Islet of Langerhans (tissue), 1 donor: ENCODE data around the gene TAMALIN.

Experiments
- FAIRE-seq: peaks from one replicate; lab custom pipeline; 2011; peaks lifted over from hg19 to GRCh38; lab: Jason Lieb, UNC

TAMALIN gene

DNA sequence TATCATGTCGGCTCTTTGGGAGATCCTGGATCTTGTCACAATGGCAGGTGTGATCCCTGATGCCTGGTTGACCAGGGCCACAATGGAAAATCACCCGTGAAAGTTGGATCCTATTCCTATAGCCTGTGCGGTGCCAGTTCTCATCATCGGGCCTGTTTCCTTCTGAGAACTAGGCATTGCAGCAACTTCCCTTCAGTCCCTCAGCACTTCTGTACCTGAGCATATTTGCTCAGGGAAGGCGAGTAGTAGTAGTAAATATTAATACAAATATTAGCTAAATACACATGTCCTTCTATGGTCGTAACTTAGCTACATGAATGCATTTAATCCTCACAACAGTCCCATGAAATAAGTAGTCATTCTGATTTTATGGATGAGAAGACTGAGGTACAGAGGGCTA, 22.1 kb upstream of the TAMALIN start:
- FAIRE-seq = peak; percentile 24

DNA sequence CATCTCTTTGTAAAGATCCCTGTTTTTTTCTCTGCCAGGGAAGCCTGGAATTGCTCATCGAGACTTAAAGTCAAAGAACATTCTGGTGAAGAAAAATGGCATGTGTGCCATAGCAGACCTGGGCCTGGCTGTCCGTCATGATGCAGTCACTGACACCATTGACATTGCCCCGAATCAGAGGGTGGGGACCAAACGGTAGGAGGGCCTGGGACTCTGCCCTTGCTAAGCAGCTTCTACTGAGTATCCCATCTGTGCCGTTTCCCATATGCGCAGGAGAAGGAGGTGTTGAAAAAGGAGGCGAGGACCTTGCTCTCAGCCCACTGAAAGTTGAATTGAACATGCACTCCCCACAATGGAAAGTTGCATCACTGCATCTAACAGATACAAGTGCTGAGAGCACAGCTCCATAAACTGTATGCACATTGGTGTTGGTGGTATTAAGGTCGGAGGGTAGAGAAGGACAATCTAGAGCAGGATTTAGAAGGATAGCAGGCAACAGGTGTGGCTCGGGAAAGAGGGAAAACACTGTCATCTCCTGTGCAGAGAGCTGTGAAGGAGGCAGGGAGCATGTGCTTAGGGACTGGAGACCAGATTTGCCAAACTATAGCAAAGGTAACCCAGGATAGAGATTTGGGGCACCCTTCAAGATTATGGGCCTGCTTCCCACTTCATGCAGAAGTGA, 21.5 kb upstream of the TAMALIN start:
- no peak for FAIRE-seq

DNA sequence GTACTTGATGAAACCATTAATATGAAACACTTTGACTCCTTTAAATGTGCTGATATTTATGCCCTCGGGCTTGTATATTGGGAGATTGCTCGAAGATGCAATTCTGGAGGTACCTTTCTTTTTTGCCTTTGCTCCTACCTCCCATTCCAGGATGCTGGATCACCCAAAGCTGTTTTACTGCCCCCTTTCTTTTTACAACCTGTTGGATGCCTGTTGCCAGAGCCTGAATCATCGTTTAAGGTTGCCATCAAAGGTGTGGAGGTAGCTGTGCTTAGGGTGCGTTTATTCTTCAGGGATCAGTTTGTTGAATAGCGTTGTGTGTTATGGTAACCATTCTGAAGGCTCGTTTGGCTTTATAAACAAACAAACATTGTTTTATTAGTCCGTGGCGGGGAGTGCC, 19.9 kb upstream of the TAMALIN start:
- FAIRE-seq = no peak

DNA sequence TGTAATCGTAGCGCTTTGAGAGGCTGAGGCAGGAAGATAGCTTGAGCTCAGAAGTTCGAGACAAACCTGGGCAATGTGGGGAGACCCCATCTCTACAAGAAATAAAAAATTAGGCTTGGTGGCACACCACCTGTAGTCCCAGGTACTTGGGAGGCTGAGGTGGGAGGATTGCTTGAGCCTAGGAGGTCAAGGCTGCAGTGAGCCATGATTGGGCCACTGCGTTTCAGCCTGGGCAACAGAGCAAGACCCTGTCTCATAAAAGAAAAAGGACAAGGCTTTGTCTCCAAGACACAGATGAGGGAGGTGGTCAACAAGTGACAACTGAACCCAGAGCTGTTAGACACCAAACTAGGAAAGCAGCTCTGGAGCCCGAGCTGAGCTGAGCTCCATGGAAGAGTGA, 14.5 kb upstream of the TAMALIN start:
- no peak for FAIRE-seq

DNA sequence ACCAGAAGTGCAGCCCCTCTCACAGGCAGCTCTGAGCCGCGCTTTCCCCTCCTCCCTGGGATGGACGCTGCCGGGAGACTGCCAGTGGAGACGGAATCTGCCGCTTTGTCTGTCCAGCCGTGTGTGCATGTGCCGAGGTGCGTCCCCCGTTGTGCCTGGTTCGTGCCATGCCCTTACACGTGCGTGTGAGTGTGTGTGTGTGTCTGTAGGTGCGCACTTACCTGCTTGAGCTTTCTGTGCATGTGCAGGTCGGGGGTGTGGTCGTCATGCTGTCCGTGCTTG, 12.3 kb upstream of the TAMALIN start:
- FAIRE-seq = no peak

DNA sequence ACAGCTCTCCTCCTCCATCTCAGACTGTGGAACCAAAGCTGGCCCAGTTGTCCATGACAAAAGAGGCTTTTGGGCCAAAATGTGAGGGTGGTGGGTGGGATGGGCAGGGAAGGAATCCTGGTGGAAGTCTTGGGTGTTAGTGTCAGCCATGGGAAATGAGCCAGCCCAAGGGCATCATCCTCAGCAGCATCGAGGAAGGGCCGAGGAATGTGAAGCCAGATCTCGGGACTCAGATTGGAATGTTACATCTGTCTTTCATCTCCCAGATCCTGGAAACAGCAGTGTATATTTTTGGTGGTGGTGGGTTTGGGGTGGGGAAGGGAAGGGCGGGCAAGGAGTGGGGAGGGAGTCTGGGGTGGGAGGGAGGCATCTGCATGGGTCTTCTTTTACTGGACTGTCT, 11.8 kb upstream of the TAMALIN start:
- no peak for FAIRE-seq

DNA sequence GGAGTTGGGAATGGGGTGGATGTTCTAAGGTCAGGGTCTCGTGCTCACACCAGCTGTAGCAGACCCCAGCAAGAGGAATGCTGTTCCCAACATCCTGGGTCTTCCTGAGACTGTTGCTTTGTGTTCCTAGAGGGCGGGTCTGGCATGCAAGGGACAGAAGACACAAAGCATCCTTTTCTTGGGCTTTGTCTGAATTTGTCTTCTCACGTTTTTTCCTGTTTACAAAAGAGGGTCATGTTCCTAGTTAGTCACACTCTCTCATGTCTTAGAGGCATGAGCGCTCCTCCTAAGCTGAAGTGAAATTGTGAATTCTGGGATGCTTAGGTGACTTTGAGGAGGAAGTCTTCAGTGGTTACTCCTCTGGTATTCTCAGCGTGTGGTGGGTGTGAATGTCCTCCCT, 9.6 kb upstream of the TAMALIN start:
- FAIRE-seq = no peak

DNA sequence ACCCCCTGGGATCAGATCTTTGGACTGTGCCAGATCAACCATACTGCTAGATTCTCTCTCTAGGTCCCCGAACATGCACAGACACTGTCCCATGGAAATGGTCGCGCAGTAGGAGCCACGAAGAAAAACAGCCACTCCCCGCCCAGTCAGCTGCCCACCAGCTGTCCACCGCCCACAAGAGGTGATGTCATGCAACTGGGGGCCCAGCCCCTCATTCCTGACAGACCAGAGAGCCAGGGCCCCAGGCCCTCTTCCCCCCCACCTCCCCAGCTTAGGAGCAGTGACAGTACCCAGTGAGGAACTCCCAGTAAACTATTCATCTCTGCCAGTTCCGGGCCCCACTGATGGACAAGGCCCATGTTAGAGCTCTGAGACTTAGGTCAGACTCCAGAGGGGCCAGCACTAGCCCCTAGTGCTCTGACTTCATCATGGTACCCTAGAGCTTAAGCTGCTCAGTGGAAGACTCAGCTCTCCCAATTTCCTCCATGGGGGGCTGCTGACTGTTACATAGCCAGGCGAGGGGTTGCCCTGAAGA, 3.7 kb upstream of the TAMALIN start:
- no peak for FAIRE-seq

DNA sequence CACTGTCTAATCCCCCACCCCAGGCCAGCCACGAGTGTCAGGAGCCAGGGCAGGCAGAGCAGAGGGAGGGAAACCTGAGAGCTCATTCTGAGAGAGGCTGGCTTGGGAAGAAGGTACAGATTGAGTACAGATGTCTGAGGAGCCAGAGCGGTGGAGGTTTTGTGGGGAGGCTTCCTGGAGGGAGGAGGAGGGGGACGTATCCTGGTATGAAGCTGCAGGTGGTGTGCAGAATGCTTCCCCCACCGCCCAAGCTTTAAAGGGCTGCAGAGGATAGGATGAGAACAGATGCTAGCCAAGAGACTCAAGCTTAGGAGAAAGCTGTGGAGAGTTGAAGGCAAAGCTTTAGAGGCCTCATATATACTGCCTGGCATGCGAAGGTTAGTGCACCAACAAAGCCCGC, 3.2 kb upstream of the TAMALIN start:
- no peak for FAIRE-seq

DNA sequence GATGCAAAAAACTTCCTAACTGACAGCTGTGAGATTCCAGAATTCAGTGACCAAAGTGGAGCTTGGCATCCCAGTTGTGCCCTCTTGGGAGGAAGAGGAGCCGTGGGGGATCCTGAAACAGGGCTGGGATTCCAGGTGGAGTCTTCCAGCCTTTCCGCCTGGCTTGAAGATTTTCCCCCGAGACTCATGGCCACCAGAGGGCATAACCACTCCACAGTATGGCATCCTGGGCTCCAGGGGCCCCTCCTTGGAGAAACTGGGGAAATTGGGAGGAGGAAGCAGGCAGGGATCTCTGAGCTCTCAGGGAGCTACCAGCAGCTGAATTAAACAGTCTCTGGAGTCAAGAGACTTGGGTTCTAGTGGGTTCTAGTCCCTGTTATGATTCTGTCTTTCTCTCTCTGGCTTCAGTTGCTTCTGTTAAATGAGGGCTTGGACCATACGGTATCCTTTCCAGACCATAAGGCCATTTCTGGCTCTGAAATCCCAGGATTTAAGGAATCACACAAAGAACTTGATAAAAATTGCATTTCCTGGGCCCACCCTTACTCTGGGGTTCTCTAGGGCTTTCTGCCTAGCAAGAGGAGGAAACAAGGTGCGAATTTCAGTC, 2.6 kb upstream of the TAMALIN start:
- FAIRE-seq = peak; percentile 62

DNA sequence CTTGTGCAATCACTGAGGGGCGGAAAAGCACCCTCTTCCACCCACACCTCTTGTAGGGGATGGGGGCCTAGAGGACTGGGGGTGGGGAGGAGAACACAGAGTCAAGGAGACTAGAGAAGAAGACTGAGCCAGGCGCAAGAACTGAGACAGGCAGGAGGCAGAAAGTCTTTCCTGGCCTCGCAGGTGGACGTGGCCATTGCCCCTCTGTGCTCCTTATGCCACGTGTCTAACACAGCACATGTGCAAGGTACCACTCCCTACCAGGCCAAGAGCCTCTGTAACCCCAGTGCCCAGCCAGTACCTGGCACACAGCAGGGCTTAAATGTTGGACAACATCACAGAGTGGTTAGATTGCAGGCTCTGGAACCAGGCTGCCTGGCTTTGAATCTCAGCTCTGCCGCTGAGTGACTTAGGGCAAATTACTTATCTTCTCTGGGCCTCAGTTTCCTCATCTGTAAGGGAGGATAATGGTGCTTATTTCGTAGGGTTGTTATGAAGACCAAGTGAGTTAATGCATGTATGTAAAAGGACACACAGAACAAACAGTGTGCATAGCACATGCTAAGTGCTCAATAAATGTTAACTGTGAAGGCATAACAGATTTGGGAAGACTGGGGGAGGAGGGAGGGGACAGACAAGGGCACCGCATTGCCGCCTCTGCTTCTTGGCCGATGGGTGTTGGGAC, 1.4 kb upstream of the TAMALIN start:
- FAIRE-seq = no peak

DNA sequence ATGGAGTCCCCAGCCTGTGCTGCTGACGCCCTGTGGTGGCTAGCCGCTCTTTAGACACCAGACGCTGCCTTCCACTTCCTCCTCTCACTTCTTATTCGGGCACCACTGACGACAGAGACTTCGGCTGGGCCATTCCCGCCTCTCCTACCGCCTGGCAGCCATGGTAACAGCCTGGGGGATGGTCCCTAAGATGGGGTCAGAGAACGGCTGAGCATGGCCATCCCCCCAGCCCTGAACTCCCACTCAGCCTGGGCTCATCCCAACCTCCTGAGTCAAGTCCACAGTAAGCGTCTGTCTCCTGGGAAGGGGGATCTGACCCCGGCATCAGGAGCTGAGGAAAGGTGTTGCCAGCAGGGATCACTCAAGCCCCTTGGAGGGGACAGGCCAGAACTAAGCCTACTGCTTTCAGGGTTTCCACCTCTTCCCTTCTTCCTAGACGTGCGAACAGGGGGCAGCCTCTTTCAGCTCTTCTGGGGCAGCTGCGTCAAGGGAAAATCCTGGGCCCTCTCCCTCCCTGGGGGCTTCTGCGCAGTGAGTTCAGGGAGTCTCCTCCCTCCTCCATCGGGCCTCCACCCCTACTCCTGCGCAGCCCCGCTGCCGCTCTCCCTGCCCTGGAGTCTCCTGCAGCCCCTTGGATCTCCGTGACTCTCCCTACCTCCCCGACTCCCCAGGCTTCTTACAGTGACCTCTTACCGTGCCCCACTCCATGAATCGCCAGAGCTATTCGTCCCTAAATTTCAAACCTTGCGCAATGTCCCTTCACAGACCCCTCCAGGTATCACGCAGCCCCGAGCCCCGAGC, 643 bp upstream of the TAMALIN start:
- FAIRE-seq = no peak

DNA sequence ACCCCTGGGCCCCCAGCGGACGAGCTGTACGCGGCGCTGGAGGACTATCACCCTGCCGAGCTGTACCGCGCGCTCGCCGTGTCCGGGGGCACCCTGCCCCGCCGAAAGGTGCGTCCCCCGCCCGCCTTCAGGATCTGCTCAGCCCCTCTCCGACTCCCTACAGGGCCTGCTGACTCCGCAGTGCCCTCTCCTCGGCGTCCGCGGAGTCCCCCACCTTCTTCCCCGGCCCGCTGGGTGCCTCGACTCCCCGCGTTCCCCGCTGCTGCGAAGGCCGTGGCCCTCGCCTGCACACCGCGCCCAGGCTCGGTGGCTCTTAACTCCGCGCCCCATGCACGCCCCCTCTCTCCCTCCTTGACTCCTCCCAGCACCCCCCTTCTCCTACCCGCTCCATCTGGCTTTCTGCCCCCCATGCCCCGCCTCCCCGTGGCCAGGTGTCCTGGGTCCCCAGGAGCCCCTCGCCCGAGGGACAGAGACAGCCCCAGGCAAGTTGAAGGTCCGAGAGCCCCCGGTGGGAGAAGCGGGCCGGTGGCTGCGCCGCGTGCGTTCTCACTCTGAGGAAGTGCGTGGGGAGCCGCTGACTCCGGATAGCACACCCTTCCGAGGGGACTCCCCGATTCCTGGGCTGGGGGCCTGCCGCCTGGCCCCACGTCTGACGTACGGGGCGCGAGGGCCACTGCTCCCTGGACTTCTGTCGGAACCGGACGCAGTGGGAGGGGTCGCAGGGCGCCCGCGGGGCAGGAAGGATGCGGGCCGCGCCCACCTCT, 594 bp downstream of the TAMALIN start:
- no peak for FAIRE-seq

DNA sequence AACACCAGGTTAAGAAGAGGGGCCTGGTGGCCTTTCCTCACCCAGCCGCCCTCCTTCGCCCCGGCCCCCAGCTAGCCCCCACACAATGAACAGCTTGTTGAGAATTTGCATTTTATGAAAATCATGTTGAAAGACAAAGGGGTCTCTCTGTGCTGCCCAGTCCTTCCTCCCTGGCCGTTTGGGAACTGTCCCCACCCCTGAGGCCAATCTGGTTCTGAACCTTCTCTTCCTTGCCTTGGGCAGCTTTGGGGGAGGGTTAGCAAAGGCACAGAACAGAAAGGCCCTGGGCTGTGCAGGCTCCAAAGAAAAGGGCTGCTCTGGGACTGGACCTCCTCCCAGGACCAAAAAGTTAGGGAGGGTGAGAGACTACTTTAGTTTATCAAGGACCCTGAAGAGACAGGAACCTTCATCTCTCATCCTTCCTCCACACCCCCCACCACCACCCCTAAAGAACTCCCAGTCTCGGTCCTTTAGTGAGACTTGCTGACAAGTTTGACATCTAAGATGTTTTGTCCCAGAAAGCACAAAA, 1.3 kb downstream of the TAMALIN start:
- no peak for FAIRE-seq

DNA sequence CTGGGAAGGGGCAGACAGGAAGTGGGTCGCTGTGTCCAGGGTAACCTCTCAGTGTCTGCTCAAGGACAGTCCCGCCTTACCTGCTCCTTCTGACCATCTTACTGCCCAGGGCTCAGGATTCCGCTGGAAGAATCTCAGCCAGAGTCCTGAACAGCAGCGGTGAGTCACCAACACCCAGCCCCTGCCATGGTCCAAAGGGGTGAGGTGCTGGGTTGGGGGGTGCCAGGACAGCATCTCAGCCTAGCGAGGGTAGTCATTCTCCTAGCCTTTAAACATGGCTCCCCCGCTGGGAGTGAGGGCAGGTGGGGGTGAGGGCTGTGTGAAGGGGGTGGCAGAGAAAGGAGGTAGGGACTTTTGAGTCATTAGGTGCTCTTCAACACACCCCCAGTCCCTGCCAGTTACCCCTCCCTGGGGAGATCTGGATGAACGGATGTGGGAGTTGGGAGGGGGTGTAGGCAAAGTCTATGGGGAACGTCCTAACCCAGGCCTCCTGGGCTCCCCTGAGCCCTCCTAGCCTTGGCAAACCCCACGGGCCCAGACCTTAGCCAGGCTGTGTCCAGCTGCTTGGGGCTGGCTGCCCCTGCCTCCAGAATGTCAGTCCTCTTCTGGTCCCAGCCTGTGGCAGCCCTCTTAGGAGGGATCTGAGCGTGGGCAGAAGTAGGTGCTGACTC, 2.5 kb downstream of the TAMALIN start:
- FAIRE-seq = no peak

DNA sequence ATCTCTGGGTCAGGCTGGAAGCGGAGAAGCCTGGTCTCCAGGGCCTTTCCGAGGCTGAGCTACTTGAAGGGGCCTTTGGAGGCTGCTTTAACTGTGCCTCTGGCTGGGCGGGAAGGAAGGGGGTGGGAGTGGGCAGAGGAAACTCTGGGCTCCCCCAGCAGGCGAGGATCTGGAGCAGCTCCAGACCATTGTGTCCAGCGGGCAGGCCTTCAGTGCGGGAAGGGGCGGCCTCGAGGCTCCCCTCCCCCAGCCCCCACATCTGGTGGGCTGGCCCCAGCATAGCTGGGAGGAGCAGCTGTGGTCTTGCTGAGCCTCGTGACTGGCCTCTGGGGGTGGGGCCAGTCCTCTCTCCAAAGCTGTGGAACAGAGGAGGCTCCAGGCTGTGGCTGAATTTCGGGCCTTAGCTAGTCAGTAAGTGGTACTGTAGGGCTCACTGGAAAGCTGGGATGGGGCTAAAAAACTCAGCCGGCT, 3.4 kb downstream of the TAMALIN start:
- no peak for FAIRE-seq

DNA sequence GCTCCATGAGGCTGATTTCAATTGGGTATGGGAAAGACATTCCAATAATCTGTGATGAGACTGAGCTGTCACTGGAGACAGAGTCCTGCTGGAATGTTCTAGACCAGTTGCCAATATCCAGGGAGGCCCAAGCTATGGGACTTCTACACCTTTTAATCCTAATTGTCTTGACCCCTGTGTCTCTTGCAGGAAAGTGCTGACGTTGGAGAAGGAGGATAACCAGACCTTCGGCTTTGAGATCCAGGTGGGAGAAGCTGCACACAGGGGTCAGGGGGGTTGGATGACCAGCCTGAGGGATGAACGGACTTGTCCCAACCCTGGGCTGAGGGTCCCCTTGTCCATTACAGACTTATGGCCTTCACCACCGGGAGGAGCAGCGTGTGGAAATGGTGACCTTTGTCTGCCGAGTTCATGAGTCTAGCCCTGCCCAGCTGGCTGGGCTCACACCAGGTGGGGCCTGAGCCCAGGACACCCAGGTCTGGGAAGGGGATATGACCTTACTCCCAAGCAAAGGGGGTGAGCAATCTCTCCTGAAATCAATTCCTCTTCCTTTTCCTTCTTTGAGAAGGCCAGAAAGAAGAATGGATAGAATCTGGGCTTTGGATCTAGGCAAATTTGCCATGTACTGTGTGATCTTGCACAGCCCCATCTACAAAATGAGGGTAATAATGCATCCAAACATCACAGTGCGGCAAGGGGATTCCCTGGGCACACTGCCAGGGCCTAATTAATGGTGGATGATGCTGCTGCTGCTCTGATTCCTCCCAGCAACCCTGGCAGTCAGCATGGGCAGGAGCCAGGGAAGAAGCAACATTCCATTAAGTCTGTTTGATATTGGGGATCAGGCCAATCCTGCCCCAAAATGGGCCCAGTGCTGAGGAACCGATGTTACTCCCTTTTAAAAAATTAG, 4.2 kb downstream of the TAMALIN start:
- FAIRE-seq = no peak

DNA sequence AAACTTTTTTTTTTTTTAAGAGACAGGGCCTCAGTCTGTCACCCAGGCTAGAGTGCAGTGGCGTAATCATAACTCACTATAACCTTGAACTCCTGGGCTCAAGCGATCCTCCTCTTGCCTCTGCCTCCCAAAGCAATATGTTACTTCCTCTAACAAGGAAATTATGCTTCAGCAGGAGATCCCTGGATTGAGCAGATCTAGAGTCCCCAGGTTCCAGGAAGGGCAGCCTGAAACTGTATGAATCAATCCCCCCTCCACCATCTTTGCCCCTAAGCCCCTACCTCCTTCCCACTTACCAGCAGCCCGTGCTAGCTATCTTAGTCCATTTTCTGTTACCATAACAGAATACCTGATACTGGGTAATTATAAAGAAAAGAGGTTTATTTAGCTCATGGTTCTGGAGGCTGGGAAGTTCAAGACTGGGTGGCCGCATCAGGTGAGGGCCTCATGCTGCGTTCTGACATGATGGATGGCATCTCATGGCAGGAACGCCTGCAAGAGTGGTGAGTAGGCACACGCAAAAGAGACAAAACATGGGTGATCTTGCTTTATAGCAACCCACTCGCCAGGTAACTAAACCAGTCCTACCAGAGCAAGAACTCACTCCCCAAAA, 5.0 kb downstream of the TAMALIN start:
- no peak for FAIRE-seq

DNA sequence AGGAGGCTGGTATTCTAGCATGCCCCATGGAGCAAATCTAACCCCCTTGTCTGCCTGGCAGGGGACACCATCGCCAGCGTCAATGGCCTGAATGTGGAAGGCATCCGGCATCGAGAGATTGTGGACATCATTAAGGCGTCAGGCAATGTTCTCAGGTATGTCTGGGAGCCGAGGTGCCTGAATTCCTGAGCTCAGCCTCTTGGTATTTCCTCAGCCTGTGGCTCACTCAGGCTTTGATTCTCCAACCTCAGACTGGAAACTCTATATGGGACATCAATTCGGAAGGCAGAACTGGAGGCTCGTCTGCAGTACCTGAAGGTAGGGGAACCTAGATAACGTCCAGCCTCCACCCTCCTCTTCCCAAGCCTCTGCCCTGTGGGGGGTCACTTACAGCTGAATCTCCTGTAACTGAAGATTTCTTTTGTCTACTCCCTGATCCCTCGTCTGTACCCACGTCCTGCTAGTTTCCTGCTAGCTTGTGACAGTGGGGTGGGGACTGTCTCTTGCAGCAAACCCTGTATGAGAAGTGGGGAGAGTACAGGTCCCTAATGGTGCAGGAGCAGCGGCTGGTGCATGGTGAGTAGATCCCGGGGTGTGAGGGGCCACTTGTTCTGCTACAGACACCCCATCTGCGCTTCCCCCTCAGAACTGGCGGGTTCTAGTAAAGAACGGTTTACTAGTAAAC, 7.0 kb downstream of the TAMALIN start:
- FAIRE-seq = no peak
